GM23338 (cell line): Measurements from ENCODE around the gene EVC. TPM values are rescaled to one million over a fixed set of nuclear protein-coding genes. Genes with fewer than 3 reads are reported as not detected.

Experiments
- ATAC-seq: fragments of 200-7000 bp; cut with Tn5 transposase; 3 replicates; pipeline ENCODE4 v1.9.1; 2020
- DNase-seq: peaks from one replicate; pipeline ENCODE4 v3.0.0-alpha.2; 2015; ENCODE audit warnings: low spot score
- H2AFZ ChIP-seq: fragments of 200-600 bp; sonication (generic); 2 replicates; pipeline ENCODE4 v1.8.0; 2016; ENCODE audit warnings: antibody characterized with exemption, mild to moderate bottlenecking, moderate library complexity
- H3F3A ChIP-seq: fragments of 200-600 bp; sonication (generic); replicated peaks from 2 replicates; pipeline ENCODE4 v1.8.0; 2017; ENCODE audit warnings: antibody characterized with exemption, mixed run types, low read depth
- H3K27ac ChIP-seq: fragments of 200-600 bp; sonication (generic); 2 replicates; pipeline ENCODE4 v1.6.1; 2016; ENCODE audit warnings: low read depth
- H3K27me3 ChIP-seq: fragments of 200-600 bp; sonication (generic); 2 replicates; pipeline ENCODE4 v1.8.0; 2016; ENCODE audit warnings: mild to moderate bottlenecking, mixed run types, moderate library complexity; ENCODE audit not compliant: insufficient read depth
- H3K36me3 ChIP-seq: fragments of 200-600 bp; sonication (generic); 2 replicates; pipeline ENCODE4 v1.8.0; 2016; ENCODE audit warnings: mild to moderate bottlenecking; ENCODE audit not compliant: insufficient read depth
- H3K4me1 ChIP-seq: fragments of 200-600 bp; sonication (generic); 2 replicates; pipeline ENCODE4 v1.8.0; 2016; ENCODE audit warnings: mild to moderate bottlenecking, moderate library complexity; ENCODE audit not compliant: insufficient read depth
- H3K4me2 ChIP-seq: fragments of 200-600 bp; sonication (generic); 2 replicates; pipeline ENCODE4 v1.7.1; 2017; ENCODE audit warnings: mixed run types
- H3K4me3 ChIP-seq: fragments of 200-600 bp; sonication (generic); 2 replicates; pipeline ENCODE4 v1.6.1; 2016; ENCODE audit warnings: mixed run types
- H3K79me2 ChIP-seq: fragments of 200-600 bp; sonication (generic); replicated peaks from 2 replicates; pipeline ENCODE4 v1.8.0; 2017; ENCODE audit warnings: mild to moderate bottlenecking; ENCODE audit not compliant: insufficient read depth
- H3K9me2 ChIP-seq: fragments of 200-600 bp; sonication (generic); 2 replicates; pipeline ENCODE4 v1.8.0; 2017; ENCODE audit not compliant: insufficient read depth
- H4K20me1 ChIP-seq: fragments of 200-600 bp; sonication (generic); replicated peaks from 2 replicates; pipeline ENCODE4 v1.8.0; 2017; ENCODE audit warnings: mild to moderate bottlenecking; ENCODE audit not compliant: insufficient read depth
- H3K27ac Mint-ChIP-seq: 2 replicates; pipeline ENCODE4 v1.8.0; 2020; ENCODE audit warnings: inconsistent platforms, mild to moderate bottlenecking, moderate library complexity, mixed read lengths
- H3K27me3 Mint-ChIP-seq: 3 replicates; pipeline ENCODE4 v1.8.0; 2022; ENCODE audit warnings: low read depth, mild to moderate bottlenecking, moderate library complexity, mixed read lengths, inconsistent platforms; ENCODE audit not compliant: insufficient read depth, poor library complexity
- H3K36me3 Mint-ChIP-seq: 3 replicates; pipeline ENCODE4 v1.8.0; 2021; ENCODE audit warnings: low read depth, mild to moderate bottlenecking, inconsistent platforms, moderate library complexity, mixed read lengths
- H3K4me1 Mint-ChIP-seq: 3 replicates; pipeline ENCODE4 v1.8.0; 2020; ENCODE audit warnings: mild to moderate bottlenecking, inconsistent platforms, mixed read lengths
- H3K4me3 Mint-ChIP-seq: 3 replicates; pipeline ENCODE4 v1.8.0; 2021; ENCODE audit warnings: moderate library complexity, mild to moderate bottlenecking, inconsistent platforms, mixed read lengths
- H3K9me3 Mint-ChIP-seq: 3 replicates; pipeline ENCODE4 v1.8.0; 2020; ENCODE audit warnings: moderate library complexity, mild to moderate bottlenecking, inconsistent platforms, mixed read lengths
- CTCF ChIP-seq, 2 experiments: fragments of 200-600 bp in 1 of 2; sonication (generic) in 1 of 2; conservative IDR thresholded peaks; 2 replicates each; pipeline versions ENCODE4 v1.5.1 to v1.6.1; 2016 to 2017; ENCODE audit warnings: antibody characterized with exemption in 2 of 2, low read depth in 2 of 2, mild to moderate bottlenecking in 2 of 2, moderate library complexity in 1 of 2
- EZH2phosphoT487 ChIP-seq: fragments of 200-600 bp; sonication (generic); IDR thresholded peaks from one replicate; pipeline ENCODE4 v1.8.1; 2018; ENCODE audit warnings: antibody characterized with exemption; ENCODE audit not compliant: unreplicated experiment
- JUNB ChIP-seq: IDR thresholded peaks from one replicate; pipeline ENCODE4 v1.6.1; 2016; ENCODE audit warnings: antibody characterized with exemption; ENCODE audit not compliant: unreplicated experiment
- NANOG ChIP-seq: IDR thresholded peaks from 2 replicates; pipeline ENCODE4 v1.6.1; 2016; ENCODE audit warnings: antibody characterized with exemption, borderline replicate concordance
- POLR2AphosphoS5 ChIP-seq: IDR thresholded peaks from 2 replicates; pipeline ENCODE4 v1.6.1; 2016; ENCODE audit warnings: antibody characterized with exemption, low read depth
- REST ChIP-seq: IDR thresholded peaks from one replicate; pipeline ENCODE4 v1.6.1; 2018; ENCODE audit warnings: antibody characterized with exemption; ENCODE audit not compliant: unreplicated experiment
- STAT1 ChIP-seq: IDR thresholded peaks from one replicate; pipeline ENCODE4 v1.6.1; 2016; ENCODE audit warnings: antibody characterized with exemption; ENCODE audit not compliant: unreplicated experiment
- ZNF114 ChIP-seq: fragments of 250-450 bp; sonication (Bioruptor Pico); IDR thresholded peaks from 2 replicates; pipeline ENCODE4 v1.5.0; 2020; ENCODE audit warnings: mild to moderate bottlenecking, moderate library complexity
- polyA plus RNA-seq: library from polyadenylated mRNA; unstranded; fragments of >200 nt; fragmentation: Nextera tagmentation; extraction: Ambion mirVana; gene quantifications from 2 replicates; pipeline ENCODE4 v1.2.1, GENCODE V29; 2016
- total RNA-seq: library from RNA; depleted of rRNA; stranded (reverse); fragments of >200 nt; shearing (Covaris generic); gene quantifications from 2 replicates; pipeline ENCODE4 v1.2.3, GENCODE V29; 2014

The EVC gene
- total and polyA plus RNA-seq, 2 experiments from 2014 or later, result 1.7 to 12.8 TPM

- TF ChIP-seq REST, result no peak
- TF ChIP-seq NANOG, result no peak
- no peak for TF ChIP-seq JUNB
- no peak for TF ChIP-seq CTCF (conservative IDR thresholded peaks at IDR 0.05; ENCODE audit: low read depth in 2 of 2)
These were observed 77.1 kb downstream of the EVC start (continued) for GRCh38 chr4:5788144-5788543.

DNA sequence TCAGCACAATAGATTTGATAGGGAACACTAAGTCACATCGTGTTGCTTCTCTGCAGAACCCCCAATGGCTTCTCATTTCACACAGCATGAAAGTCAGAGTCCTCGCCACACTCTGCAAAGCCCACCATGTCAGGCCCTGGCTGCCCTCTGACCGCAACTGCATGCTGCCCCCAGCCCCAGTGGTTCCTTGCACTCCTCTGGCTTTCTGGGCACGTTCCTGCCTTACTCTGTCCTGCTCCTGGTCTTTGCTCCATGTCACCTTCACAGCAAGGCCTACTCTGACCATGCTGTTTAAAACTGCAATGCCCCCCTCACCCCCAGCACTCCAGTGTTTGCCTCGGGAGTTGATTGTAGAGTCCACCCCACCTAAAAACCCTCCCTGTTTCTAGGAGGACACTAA lies 78.1 kb downstream of the EVC start:
- H4K20me1 ChIP-seq, result no peaks in the 10 kb centered on the region
- H3K27me3 ChIP-seq, result no peaks in the 10 kb centered on the region
- no peaks in the 10 kb centered on the region for H3K79me2 ChIP-seq
- no peaks in the 10 kb centered on the region for H3K4me1 ChIP-seq
- DNase-seq, result no peak
- no peak for ATAC-seq
- no peak overlapping the region for H3K4me3 ChIP-seq
- no peak for TF ChIP-seq POLR2AphosphoS5
- no peaks in the 10 kb centered on the region for H3K27me3 Mint-ChIP-seq
- H3K9me3 Mint-ChIP-seq, result no peaks in the 10 kb centered on the region
- no peaks in the 10 kb centered on the region for H3K9me2 ChIP-seq
- H3K27ac ChIP-seq, result no peak overlapping the region
- no peaks in the 10 kb centered on the region for H3F3A ChIP-seq
- H3K36me3 Mint-ChIP-seq, result peaks cover 29% of the 10 kb centered on the region
- peaks cover 7% of the 10 kb centered on the region; the same call in 1 of the 3 replicates for H3K4me1 Mint-ChIP-seq
- no peak overlapping the region for H2AFZ ChIP-seq
- H3K27ac Mint-ChIP-seq, result peak overlapping the region; percentile 69; the same call in 1 of the 2 replicates
- H3K36me3 ChIP-seq, result no peaks in the 10 kb centered on the region
- no peak overlapping the region for H3K4me2 ChIP-seq
- no peak overlapping the region for H3K4me3 Mint-ChIP-seq

GRCh38 chr4:5790546-5790857 lies 79.5 kb downstream of the EVC start:
- Histone ChIP-seq H3F3A (no peaks in the 10 kb centered on the region), H2AFZ (no peak overlapping the region), H3K4me1 (no peaks in the 10 kb centered on the region), H3K36me3 (no peaks in the 10 kb centered on the region), H3K27ac (no peak overlapping the region), H3K4me3 (no peak overlapping the region), H3K9me2 (no peaks in the 10 kb centered on the region), H3K4me2 (no peak overlapping the region), H3K79me2 (no peaks in the 10 kb centered on the region), H4K20me1 (no peaks in the 10 kb centered on the region; the same call in 1 of the 2 replicates), H3K27me3 (no peaks in the 10 kb centered on the region)
- Mint-ChIP-seq H3K36me3 (peaks cover 34% of the 10 kb centered on the region), H3K27me3 (no peaks in the 10 kb centered on the region), H3K4me1 (peaks cover under 1% of the 10 kb centered on the region; the same call in 1 of the 3 replicates), H3K9me3 (no peaks in the 10 kb centered on the region), H3K4me3 (no peak overlapping the region), H3K27ac (no peak overlapping the region)
- no peak for DNase-seq
- ATAC-seq, result no peak
- TF ChIP-seq CTCF (conservative IDR thresholded peaks at IDR 0.05; ENCODE audit: low read depth in 2 of 2) (no peak), STAT1 (no peak), ZNF114 (CRISPR knock-in tag) (no peak), REST (no peak), NANOG (no peak), EZH2phosphoT487 (no peak), JUNB (no peak)
